PC-9 (cell line): ENCODE measurements around the gene RAB10.

Experiments used
- CTCF ChIP-seq: fragments of 200-600 bp; sonication (generic); conservative IDR thresholded peaks from 2 replicates; pipeline ENCODE4 v1.6.1; 2017; ENCODE audit warnings: mixed run types, antibody characterized with exemption, mild to moderate bottlenecking, moderate library complexity
- EZH2 ChIP-seq: fragments of 200-600 bp; sonication (generic); IDR thresholded peaks from 2 replicates; pipeline ENCODE4 v1.8.0; 2017; ENCODE audit warnings: antibody characterized with exemption, low read depth

- TF ChIP-seq EZH2 (no peak), CTCF (no peak)
Observed at GRCh38 chr2:26095758-26096157, 61.9 kb downstream of the RAB10 start.
